ENCODE measurements around the gene ASIC2. TPM values are rescaled to one million over a fixed set of nuclear protein-coding genes. Genes with fewer than 3 reads are reported as not detected.

Gene ASIC2
- total and polyA plus RNA-seq, 9 of the 15 experiments (the other 6 are each of a cell fraction or from before 2014, with no cell fraction given): not detected

- no peaks in the 10 kb centered on the region; a peak in 1 of 5 replicates for H3K27me3 ChIP-seq (ENCODE audit: control insufficient read depth in 2 of 2, insufficient read depth in 2 of 2, low read length in 2 of 2)
- under 1% methylated on average over 12 of the region's 12 CpGs for WGBS (ENCODE audit: insufficient coverage, low coverage, missing lambda C conversion rate)
- H4K20me1 ChIP-seq (replicated peaks; ENCODE audit: control insufficient read depth, insufficient read depth, low read length): no peaks in the 10 kb centered on the region
- no peaks in the 10 kb centered on the region for H3K4me1 ChIP-seq (replicated peaks in 1 of 2; ENCODE audit: control insufficient read depth in 2 of 2, insufficient read depth in 2 of 2, low read length in 2 of 2)
- no peaks in the 10 kb centered on the region for H3K79me2 ChIP-seq (ENCODE audit: control insufficient read depth, insufficient read depth, low read length)
- no TSS peak for BruUV-seq (replicated peaks)
- no peaks in the 10 kb centered on the region for H3K9me3 ChIP-seq (replicated peaks; ENCODE audit: control insufficient read depth, insufficient read depth, low read depth, low read length)
- ChIA-PET CTCF (ENCODE audit: low intra/inter-chr PET ratio) (interaction anchor here (0.6 kb wide), 1 partner anchor 15 kb away, joined by 3 read pairs; no protein-coding TSS in a partner anchor), POLR2A (interaction anchor here (1.0 to 2.4 kb wide), 2 partner anchors 12 to 18 kb away, joined by 3 to 10 read pairs; no protein-coding TSS in a partner anchor)
- H3K27ac ChIP-seq (ENCODE audit: extremely low read depth, low read depth, low read length): no peak overlapping the region
- in situ Hi-C loops (cut with MboI): no loop called here
- H3K9me1 ChIP-seq (ENCODE audit: control insufficient read depth, insufficient read depth, low read length): no peaks in the 10 kb centered on the region
- no peak overlapping the region for H3K4me2 ChIP-seq (ENCODE audit: insufficient read depth, low read length)
- intact Hi-C loops (cut with micrococcal nuclease): no loop called here
- no peak for DNase-seq (ENCODE audit: extremely low read depth in 1 of 4, low spot score in 3 of 4)
- H2AFZ ChIP-seq (ENCODE audit: low read depth, low read length): no peak overlapping the region
- ATAC-seq: no peak
- TF ChIP-seq CXXC5 (CRISPR knock-in tag; IDR thresholded peaks at IDR 0.05) (no peak), ZKSCAN1 (IDR thresholded peaks at IDR 0.05; ENCODE audit: low read depth, low read length) (no peak), FUS (optimal IDR thresholded peaks at IDR 0.05; ENCODE audit: low read depth, low read length) (no peak), ASH1L (IDR thresholded peaks at IDR 0.05; ENCODE audit: borderline replicate concordance, low read depth, partially characterized antibody) (no peak), BACH1 (tag; IDR thresholded peaks at IDR 0.05) (no peak), ZNF717 (CRISPR knock-in tag; IDR thresholded peaks at IDR 0.05) (no peak), ZBTB7A (IDR thresholded peaks at IDR 0.05; ENCODE audit: borderline replicate concordance, control insufficient read depth, low read depth, low read length) (no peak), CBFB (CRISPR knock-in tag; IDR thresholded peaks at IDR 0.05) (no peak), HNRNPK (IDR thresholded peaks at IDR 0.05; ENCODE audit: low read depth, low read length, poor library complexity, severe bottlenecking) (no peak), HDAC2 (IDR thresholded peaks at IDR 0.05) (no peak), ZNF780A (CRISPR knock-in tag; IDR thresholded peaks at IDR 0.05) (no peak), ZNF274 (IDR thresholded peaks at IDR 0.05; ENCODE audit: borderline replicate concordance, low read depth, low read length) (no peak), GTF3C2 (IDR thresholded peaks at IDR 0.05; ENCODE audit: borderline replicate concordance, extremely low read depth, insufficient read length) (no peak), SRSF7 (optimal IDR thresholded peaks at IDR 0.05; ENCODE audit: low read depth, low read length) (no peak), ZNF830 (CRISPR knock-in tag; IDR thresholded peaks at IDR 0.05) (no peak), PYGO2 (tag; IDR thresholded peaks at IDR 0.05) (no peak)
- FAIRE-seq: no peak
- H3K9ac ChIP-seq (ENCODE audit: insufficient read depth in 1 of 2, low read depth in 2 of 2, low read length in 2 of 2): no peak overlapping the region
- H3K36me3 ChIP-seq (ENCODE audit: control insufficient read depth, insufficient read depth, low read length): no peaks in the 10 kb centered on the region
- H3K4me3 ChIP-seq: no peak overlapping the region
Observed at GRCh38 chr17:33199571-33200510, 93.3 kb downstream of the ASIC2 start.
